Gastrocnemius medialis (tissue), 4 donors: ENCODE measurements around the gene CD46. TPM values are rescaled to one million over a fixed set of nuclear protein-coding genes. Genes with fewer than 3 reads are reported as not detected.
"Not testable (repeated sequence)": the region's sequence is repeated elsewhere in the genome, so short reads cannot be mapped to it uniquely, and the experiment has no call there.

Experiments
- ATAC-seq, 2 donors: fragments of 150-250 bp; one replicate each; pipeline ENCODE4 v1.9.1; 2016
- DNase-seq, 2 donors: peaks; one replicate each; pipeline ENCODE4 v3.0.0-alpha.2; 2019
- H3K27ac ChIP-seq, 4 donors: fragments of 200-600 bp; sonication (generic); 1 replicate in 1 of 4; 2 replicates in 3 of 4; pipeline ENCODE4 v1.5.1; 2016 to 2018; ENCODE audit warnings: mild to moderate bottlenecking in 2 of 4, moderate library complexity in 1 of 4
- H3K27me3 ChIP-seq, 3 donors: fragments of 200-600 bp; sonication (generic) in 2 of 3; 1 replicate in 1 of 3; 2 replicates in 2 of 3; pipeline versions ENCODE4 v1.5.1 to v1.6.0; 2016 to 2019; ENCODE audit warnings: mild to moderate bottlenecking in 1 of 3, moderate library complexity in 1 of 3
- H3K36me3 ChIP-seq, 2 donors: fragments of 200-600 bp; sonication (generic) in 1 of 2; one replicate each; pipeline ENCODE4 v1.5.1; 2017 to 2018
- H3K4me1 ChIP-seq, 2 donors: fragments of 200-600 bp; sonication (generic) in 1 of 2; one replicate each; pipeline ENCODE4 v1.5.1; 2016 to 2017; ENCODE audit warnings: mild to moderate bottlenecking in 2 of 2
- H3K4me3 ChIP-seq, 4 donors: fragments of 200-600 bp; sonication (generic) in 3 of 4; 1 replicate in 1 of 4; 2 replicates in 3 of 4; pipeline ENCODE4 v1.5.1; 2016 to 2019; ENCODE audit warnings: mild to moderate bottlenecking in 2 of 4
- H3K9me3 ChIP-seq, 3 donors: fragments of 200-600 bp; sonication (generic) in 2 of 3; 1 replicate in 1 of 3; 2 replicates in 2 of 3; pipeline ENCODE4 v1.5.1; 2016 to 2019
- POLR2A ChIP-seq, 2 donors: fragments of 450-650 bp; IDR thresholded peaks; one replicate each; pipeline ENCODE4 v1.6.1; 2017; ENCODE audit warnings: antibody characterized with exemption in 2 of 2, mild to moderate bottlenecking in 2 of 2, moderate library complexity in 2 of 2
- in situ Hi-C, 4 donors: fragments of 200-750 bp; cut with MboI; loops; one replicate each; pipeline versions ENCODE4 v1.15.0 to v1.8.0; 2017; ENCODE audit warnings: low sequenced_read_pairs in 4 of 4
- intact Hi-C: fragments of 100-400 bp; cut with DNase I; formaldehyde crosslinking; loops from one replicate; pipeline ENCODE4 v1.15.1; 2023; ENCODE audit warnings: low total_unique reads
- total RNA-seq, 4 donors: library from RNA; depleted of rRNA; stranded (reverse); fragments of >200 nt; gene quantifications; one replicate each; pipeline versions ENCODE4 v1.1.0 to v1.2.3, GENCODE V29; 2016
- TF ChIP-seq, protein P1 (sequence below), 5 experiments: fragments of 450-650 bp in 3 of 5; fragments of 200-600 bp in 2 of 5; sonication (generic) in 2 of 5; IDR thresholded peaks in 4 of 5; conservative IDR thresholded peaks in 1 of 5; 1 replicate in 4 of 5; 2 replicates in 1 of 5; pipeline ENCODE4 v1.5.1; 2016 to 2019; ENCODE audit warnings: antibody characterized with exemption in 5 of 5, mild to moderate bottlenecking in 3 of 5, moderate library complexity in 3 of 5

The CD46 gene
- total RNA-seq, 4 donors from 2014 or later = 42.1 to 101 (median 80.2) TPM

DNA sequence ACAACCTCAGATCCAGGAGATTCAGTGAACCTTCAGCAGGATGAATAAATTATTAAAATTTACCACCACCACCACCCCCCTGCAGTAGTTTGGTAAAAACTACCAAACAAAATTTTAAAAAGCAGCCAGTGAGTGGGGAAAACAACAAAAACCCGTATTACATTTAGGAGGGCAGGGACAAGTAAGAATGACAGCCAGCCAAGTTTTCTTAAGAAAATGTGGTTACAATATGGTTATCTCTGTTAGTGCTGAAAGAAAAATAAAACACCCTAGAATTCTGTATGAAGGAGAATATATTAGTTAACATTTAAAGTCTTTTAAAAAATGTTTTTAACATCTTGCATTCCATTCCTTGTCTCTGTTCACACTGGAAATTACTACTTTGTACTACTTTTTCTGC, 14.7 kb downstream of the CD46 start:
- Histone ChIP-seq H3K4me3 (no peak overlapping the region), H3K9me3 (no peaks in the 10 kb centered on the region), H3K27me3 (no peaks in the 10 kb centered on the region), H3K27ac (no peak overlapping the region), H3K36me3 (peaks cover 0 to 39% of the 10 kb centered on the region in 2 donors), H3K4me1 (no peaks in the 10 kb centered on the region)
- in situ Hi-C loops (no loop called here), intact Hi-C loops (no loop called here)
- TF ChIP-seq, protein P1, sequence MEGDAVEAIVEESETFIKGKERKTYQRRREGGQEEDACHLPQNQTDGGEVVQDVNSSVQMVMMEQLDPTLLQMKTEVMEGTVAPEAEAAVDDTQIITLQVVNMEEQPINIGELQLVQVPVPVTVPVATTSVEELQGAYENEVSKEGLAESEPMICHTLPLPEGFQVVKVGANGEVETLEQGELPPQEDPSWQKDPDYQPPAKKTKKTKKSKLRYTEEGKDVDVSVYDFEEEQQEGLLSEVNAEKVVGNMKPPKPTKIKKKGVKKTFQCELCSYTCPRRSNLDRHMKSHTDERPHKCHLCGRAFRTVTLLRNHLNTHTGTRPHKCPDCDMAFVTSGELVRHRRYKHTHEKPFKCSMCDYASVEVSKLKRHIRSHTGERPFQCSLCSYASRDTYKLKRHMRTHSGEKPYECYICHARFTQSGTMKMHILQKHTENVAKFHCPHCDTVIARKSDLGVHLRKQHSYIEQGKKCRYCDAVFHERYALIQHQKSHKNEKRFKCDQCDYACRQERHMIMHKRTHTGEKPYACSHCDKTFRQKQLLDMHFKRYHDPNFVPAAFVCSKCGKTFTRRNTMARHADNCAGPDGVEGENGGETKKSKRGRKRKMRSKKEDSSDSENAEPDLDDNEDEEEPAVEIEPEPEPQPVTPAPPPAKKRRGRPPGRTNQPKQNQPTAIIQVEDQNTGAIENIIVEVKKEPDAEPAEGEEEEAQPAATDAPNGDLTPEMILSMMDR (IDR thresholded peaks at IDR 0.05 in 4 of 5, conservative IDR thresholded peaks at IDR 0.05 in 1 of 5) = no peak
- TF ChIP-seq POLR2A (IDR thresholded peaks at IDR 0.05) = no peak
- DNase-seq = no peak
- no peak for ATAC-seq

DNA sequence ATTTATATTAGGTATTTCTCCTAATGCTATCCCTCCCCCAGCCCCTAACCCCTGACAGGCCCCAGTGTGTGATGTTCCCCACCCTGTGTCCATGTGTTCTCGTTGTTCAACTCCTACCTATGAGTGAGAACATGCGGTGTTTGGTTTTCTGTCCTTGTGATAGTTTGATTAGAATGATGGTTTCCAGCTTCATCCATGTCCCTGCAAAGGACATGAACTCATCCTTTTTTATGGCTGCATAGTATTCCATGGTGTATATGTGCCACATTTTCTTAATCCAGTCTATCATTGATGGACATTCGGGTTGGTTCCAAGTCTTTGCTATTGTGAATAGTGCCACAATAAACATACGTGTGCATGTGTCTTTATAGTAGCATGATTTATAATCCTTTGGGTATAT, 18.7 kb downstream of the CD46 start:
- intact Hi-C loops, ATAC-seq, H3K27me3 ChIP-seq, H3K4me1 ChIP-seq, DNase-seq, H3K4me3 ChIP-seq, H3K27ac ChIP-seq, H3K9me3 ChIP-seq, in situ Hi-C loops: not testable (repeated sequence)
- H3K36me3 ChIP-seq = peaks cover 0 to 14% of the 10 kb centered on the region in 2 donors

DNA sequence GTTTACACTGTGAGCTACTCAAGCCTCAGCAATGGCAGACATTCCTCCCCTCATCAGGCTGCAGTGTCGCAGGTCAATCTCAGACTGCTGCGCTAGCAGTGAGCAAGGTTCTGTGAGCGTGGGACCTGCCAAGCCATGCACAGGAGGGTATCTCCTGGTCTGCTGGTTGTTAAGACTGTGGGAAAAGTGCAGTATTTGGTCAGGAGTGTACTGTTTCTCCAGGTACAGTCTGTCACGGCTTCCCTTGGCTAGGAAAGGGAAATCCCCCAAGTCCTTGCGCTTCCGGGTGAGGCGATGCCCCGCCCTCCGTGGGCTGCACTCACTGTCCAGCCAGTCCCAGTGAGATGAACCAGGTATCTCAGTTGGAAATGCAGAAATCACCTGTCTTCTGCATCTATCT, 24.2 kb downstream of the CD46 start:
- intact Hi-C loops, H3K4me3 ChIP-seq, H3K27ac ChIP-seq, H3K27me3 ChIP-seq, ATAC-seq, DNase-seq, H3K9me3 ChIP-seq: not testable (repeated sequence)
- in situ Hi-C loops = loop anchor here in 1 of 4 donors (25.0 kb wide), 1 partner anchor 714 kb away; the partner anchor contains the start of genes PFKFB2 and YOD1
- Histone ChIP-seq H3K36me3 (peaks cover 0 to 17% of the 10 kb centered on the region in 2 donors), H3K4me1 (peaks cover 0 to 17% of the 10 kb centered on the region in 2 donors)

DNA sequence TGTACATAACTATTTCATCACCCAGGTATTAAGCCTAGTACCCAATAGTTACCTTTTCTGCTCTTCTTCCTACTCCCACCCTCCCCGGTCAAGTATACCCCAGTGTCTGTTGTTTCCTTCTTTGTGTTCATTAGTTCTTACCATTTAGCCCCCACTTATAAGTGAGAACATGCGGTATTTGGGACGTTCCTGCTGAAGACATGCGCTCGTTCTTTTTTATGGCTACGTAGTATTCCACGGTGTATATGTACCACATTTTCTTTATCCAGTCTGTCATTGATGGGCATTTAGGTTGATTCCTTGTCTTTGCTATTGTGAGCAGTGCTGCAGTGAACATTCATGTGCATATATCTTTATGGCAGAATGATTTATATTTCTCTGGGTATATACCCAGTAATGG, 25.6 kb downstream of the CD46 start:
- H3K27me3 ChIP-seq, H3K4me3 ChIP-seq, H3K27ac ChIP-seq, ATAC-seq, intact Hi-C loops, H3K9me3 ChIP-seq, DNase-seq: not testable (repeated sequence)
- in situ Hi-C loops = loop anchor here in 1 of 4 donors (25.0 kb wide), 1 partner anchor 715 kb away; the partner anchor contains the start of genes PFKFB2 and YOD1
- H3K36me3 ChIP-seq = peaks cover 0 to 17% of the 10 kb centered on the region in 2 donors
- H3K4me1 ChIP-seq = peaks cover 0 to 17% of the 10 kb centered on the region in 2 donors

DNA sequence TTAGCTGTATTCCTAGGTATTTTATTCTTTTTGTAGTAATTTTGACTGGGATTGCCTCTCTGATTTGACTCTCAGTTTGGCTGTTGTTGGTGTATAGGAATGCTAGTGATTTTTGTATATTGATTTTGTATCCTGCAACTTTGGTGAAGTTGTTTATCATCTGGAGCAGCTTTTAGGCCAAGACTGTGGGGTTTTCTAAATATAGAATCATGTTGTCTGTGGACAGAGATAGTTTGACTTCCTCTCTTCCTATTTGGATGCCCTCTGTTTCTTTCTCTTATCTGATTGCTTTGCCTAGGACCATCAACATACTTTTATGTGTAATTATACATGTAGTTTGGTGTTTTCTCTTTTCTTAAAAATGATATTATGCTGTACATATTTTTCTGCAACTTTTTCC, 27.2 kb downstream of the CD46 start:
- ATAC-seq = no peak

DNA sequence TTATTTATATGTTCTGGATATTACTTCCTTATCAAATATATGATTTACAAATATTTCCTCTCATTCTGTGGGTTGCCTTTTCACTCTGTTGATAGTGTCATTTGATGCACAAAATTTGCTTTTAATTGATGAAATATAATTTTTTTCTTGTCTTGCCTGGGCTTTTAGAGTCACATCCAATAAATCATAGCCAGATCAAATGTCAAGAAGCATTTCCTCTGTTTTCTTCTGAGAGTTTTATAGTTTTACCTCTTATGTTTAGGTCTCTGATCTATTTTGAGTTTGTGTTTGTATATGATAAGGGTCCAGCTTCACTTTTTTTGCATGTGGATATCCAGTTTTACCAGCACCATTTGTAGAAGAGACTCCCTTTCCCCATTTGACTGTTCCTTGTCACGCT, 29.5 kb downstream of the CD46 start:
- no peak overlapping the region for H3K4me3 ChIP-seq
- peaks cover 0 to 14% of the 10 kb centered on the region in 2 donors for H3K36me3 ChIP-seq
- peaks cover 0 to 17% of the 10 kb centered on the region in 2 donors for H3K4me1 ChIP-seq
- DNase-seq = no peak
- no peaks in the 10 kb centered on the region for H3K27me3 ChIP-seq
- intact Hi-C loops = no loop called here
- H3K27ac ChIP-seq = no peak overlapping the region
- no peaks in the 10 kb centered on the region for H3K9me3 ChIP-seq
- in situ Hi-C loops = loop anchor here in 1 of 4 donors (25.0 kb wide), 1 partner anchor 719 kb away; the partner anchor contains the start of genes PFKFB2 and YOD1
- TF ChIP-seq POLR2A (IDR thresholded peaks at IDR 0.05) = no peak
- TF ChIP-seq, protein P1 (IDR thresholded peaks at IDR 0.05 in 4 of 5, conservative IDR thresholded peaks at IDR 0.05 in 1 of 5) = no peak
- ATAC-seq = no peak

More for the DNA sequence above, 27.2 kb downstream of the CD46 start:
- in situ Hi-C loops = loop anchor here in 1 of 4 donors (25.0 kb wide), 1 partner anchor 717 kb away; the partner anchor contains the start of genes PFKFB2 and YOD1
- H3K36me3 ChIP-seq = peaks cover 0 to 17% of the 10 kb centered on the region in 2 donors
- H3K9me3 ChIP-seq = no peaks in the 10 kb centered on the region
- DNase-seq = no peak
- intact Hi-C loops = no loop called here
- no peak overlapping the region for H3K4me3 ChIP-seq
- TF ChIP-seq, protein P1 (IDR thresholded peaks at IDR 0.05 in 4 of 5, conservative IDR thresholded peaks at IDR 0.05 in 1 of 5) = no peak
- no peak for TF ChIP-seq POLR2A (IDR thresholded peaks at IDR 0.05)
- H3K27ac ChIP-seq = peak overlapping the region in 2 of 4 donors; percentile 20 to 49
- no peaks in the 10 kb centered on the region for H3K27me3 ChIP-seq
- peaks cover 0 to 17% of the 10 kb centered on the region in 2 donors for H3K4me1 ChIP-seq
